GM18867 (cell line): ENCODE data around the gene NOP56.
"Not testable (repeated sequence)": the region's sequence is repeated elsewhere in the genome, so short reads cannot be mapped to it uniquely, and the experiment has no call there.

ENCODE experiments used
- ATAC-seq: cut with Tn5 transposase; IDR thresholded peaks from one replicate; pipeline ENCODE4 v1.9.1; 2021; ENCODE audit warnings: mild to moderate bottlenecking, moderate library complexity; ENCODE audit not compliant: unreplicated experiment

Gene NOP56

DNA sequence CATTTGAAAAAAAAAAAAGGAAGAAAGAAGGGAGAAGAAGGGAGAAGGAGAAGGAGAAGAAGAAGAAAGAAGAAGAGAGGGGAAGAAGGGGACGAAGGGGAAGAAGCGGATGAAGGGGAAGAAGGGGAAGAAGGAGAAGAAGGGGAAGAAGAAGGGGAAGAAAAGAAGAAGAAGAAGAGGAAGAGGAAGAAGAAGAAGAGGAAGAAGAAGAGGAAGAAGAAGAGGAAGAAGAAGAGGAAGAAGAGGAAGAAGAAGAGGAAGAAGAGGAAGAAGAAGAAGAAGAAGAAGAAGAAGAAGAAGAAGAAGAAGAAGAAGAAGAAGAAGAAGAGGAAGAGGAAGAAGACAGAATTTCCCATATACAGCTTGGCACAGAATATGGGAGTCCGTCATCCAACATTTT, 29.6 kb downstream of the NOP56 start:
- not testable (repeated sequence) for ATAC-seq

DNA sequence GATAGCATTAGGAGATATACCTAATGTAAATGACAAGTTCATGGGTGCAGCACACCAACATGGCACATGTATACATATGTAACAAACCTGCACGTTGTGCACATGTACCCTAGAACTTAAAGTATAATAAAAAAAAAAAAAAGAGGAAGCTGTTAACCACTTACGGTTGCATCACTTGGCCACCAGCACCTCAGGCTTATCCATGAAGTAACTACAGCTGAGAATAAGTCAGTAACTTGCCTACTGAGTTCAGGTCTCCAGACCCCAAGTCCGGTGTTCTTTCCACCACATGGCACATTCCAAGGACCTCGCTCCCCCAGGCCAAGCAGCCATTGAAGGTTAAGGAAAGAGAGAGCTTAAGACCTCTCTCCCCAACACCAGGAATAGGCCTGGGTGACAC, 32.4 kb downstream of the NOP56 start:
- not testable (repeated sequence) for ATAC-seq

DNA sequence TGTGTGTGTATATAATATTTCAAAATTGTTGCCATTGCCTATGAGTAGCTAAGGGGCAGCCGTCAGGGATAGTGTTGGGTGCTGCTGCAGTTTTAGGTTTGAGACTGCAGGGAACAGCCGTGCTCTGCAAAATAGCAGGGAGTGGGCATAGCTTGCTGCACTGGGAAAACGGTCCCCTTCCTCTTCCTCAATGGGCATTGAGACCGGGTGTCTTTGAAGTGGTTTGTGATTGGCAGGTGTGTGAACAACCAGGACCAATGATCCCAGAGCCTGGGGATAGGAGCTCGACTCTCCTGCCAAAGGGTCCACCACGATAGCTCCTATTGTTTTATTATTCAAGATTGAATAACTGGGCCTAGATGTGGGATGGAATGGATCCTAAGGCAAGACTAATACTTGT, 35.1 kb downstream of the NOP56 start:
- no peak for ATAC-seq

DNA sequence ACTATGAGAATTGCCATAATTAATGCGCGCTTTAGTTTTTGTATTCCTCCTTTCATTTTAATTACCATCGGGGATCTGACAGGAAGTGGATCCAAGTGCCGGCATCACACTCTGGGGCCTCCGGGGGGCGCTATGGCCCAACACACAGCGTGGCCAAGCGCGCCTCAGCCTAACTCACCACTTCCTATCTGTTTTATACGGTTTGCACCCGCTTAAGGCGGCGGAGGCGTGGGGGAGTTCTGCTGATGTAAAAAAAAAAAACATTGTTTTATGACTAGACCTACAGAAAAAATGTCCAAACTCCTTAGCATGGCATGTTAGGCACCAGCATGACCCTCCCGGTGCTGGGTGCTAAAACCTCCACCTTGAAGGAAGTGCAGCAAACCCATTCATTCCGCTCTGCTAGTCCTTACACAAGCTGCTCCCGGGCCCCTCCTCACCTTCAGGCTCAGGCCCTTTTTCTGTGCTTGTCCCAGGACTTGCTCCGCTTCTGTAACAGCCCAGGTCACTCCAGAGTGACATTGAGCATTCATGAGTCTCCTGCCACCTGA, 35.7 kb downstream of the NOP56 start:
- no peak for ATAC-seq

DNA sequence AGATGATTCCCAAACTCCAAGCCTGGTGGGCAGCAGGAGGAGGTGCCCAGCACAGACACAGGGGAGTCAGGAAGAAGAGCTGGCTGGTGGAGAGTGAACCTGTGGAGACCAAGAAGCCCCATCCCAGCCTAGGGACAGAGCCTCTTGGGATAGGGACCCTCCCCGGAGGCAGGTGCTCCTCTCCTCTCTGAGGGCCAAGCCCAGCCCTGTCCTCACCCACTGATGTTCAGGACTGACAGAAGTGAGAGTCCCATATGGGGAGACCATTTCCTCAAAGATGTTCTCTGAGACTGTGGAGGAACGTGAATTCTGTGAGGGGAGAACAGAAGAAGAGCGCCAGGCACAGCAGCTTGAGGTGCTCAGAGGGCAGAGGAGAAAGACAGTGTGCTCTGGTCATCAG, 37.8 kb downstream of the NOP56 start:
- ATAC-seq = no peak

DNA sequence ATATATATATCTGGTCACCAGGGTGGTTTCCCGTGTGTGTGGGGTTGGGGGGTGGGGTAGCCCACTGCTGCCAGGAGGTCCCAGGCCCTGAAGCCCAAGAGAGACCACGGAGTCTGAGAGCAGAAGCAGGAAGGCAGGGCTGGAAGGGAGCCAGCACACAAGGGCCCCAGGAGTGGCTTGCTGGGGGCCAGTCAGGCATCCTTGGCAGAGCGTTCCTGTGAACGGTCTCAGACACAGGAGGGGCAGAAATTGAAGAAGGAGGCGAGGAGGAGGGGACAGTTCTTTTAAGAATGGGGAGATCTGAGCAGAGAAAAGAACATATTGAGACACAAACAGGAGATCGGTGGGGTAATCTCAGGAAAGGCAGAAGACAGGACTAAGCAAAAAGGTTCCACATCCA, 38.3 kb downstream of the NOP56 start:
- ATAC-seq = no peak

DNA sequence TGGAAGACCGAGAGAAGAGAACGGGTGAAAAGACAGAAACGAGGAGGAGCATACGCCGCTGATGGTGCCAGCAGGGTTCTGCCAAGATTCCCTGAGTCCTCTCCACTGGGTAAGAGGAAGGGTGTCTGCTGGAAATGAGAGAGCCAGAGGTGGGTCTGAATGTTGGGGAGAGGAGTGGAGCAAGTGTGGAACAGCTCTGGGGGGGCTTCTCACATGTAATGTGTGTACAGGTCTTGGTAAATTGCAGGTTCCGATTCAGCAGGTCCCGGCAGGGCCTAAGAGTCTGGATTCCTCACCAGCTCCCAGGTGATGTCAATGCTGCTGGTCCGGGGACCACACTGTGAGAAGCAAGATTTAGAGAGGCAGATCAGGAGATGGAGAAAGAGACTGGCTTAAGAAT, 38.7 kb downstream of the NOP56 start:
- ATAC-seq = no peak

DNA sequence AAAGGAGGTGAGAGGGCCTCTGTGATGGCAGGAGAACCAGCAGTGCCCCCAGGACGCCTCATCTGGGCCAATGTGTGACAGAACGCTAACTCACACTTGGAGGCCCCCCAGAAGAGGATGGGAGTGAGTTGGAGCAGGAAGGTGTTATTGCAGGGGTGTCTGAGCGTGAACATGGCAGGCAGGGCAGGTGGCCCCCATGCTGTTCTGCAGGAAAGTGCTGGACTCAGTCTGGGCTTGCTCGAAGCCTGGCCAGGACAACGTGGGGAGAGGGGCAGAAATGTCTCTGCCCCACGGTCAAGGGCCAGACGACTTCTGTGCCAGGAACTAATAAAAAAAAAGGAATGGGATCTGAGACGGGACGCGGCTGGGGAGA, 39.2 kb downstream of the NOP56 start:
- ATAC-seq = no peak

DNA sequence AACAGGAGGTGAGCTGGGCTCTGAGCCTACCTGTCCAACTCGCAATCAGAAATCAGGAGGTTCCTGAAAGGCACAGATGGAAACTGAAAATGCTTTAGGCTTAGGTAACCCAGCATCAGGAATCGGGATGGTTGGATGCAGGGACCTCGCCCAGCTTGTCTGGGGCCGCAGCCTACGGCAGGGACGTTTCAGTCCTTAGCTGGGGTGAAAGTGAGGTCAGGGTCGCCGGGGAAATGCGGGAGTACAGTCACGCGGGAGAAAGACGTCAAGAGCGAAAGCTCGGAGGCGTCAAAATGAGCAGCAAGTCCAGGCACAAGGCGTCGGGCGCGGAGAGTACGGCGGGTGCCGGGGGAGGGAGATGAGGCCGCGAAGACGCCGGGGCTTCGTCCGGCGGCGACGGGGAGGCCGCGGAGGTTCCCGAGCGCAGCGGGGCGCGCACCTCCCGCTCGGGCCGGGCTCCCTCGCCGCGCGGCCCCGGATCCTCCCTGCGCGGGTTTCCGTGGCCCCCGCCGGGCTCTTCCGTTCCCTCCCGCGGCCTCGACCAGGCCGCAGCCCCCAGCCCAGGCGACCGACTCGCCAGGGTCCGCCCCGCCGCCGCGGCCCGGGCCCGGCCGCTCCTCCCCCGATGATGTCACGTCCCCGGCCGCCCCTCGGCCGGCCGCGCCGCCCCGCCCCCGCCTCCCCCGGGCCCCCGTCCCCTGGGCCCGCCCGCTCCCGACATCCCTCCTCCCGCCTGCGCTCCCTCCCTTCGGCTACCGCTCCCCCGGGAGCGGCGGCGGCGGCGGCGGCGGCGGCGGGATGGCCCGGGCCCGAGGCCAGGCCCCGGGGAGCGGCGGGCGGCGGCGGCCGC, 39.8 kb downstream of the NOP56 start, which contains the start of gene EBF4:
TSS of gene EBF4 (plus strand) at position 745 of the 850 bp plus-strand sequence. CDS start 866 bp downstream, outside the sequence.
- ATAC-seq = no peak

DNA sequence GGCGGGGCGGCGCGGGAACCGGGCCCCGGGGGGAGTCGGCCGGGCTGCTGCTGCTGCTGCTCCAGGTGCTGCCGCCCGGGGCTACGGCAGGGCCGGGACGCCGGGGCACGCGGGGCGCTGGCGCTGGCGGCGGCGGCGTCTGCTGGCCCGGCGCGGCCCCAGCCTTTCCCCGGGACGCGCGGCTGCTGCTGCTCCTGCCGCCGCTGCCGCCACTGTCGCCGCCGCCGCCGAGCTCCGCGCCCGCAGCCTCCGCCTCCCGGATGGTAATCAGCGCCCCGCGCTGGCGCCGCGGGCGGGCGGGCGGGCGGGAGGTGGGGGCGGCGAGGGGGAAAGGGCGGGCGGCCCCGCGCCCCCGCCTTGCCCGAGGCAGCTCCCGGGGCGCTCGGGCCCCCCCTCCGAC, 40.5 kb downstream of the NOP56 start:
- ATAC-seq = no peak

DNA sequence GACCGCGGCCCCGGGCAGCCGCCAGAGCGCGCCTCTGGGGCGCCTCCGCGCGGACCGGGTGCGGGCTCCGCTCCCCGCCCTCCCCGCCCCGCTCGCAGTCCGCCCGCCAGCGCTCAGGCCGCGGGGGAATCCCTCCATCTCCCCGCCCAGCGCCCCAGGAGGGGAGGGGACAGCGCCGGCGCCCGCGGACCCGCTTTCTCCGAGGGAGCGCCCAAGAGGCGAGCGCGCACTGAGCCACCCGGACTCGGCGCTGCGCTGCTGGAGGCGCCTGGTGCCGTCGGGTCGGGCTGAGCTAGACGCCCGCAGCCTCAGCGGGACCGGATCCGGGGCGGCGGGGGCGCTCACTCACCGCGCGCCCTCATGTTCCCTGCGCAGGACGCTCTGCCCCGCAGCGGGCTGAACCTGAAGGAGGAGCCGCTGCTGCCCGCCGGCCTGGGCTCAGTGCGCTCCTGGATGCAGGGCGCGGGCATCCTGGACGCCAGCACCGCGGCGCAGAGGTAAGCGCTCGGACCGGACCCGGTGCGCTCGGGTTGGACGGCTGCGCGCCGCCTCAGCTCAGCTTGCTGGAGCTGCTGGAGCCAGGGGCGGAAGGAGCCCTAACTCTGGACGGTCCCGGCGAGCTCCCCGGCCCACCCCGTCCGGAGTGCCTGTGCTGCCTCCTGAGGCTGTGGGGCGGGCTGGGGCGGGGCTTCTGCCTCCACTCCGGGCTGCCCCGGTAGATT, 41.0 kb downstream of the NOP56 start:
- ATAC-seq = no peak

DNA sequence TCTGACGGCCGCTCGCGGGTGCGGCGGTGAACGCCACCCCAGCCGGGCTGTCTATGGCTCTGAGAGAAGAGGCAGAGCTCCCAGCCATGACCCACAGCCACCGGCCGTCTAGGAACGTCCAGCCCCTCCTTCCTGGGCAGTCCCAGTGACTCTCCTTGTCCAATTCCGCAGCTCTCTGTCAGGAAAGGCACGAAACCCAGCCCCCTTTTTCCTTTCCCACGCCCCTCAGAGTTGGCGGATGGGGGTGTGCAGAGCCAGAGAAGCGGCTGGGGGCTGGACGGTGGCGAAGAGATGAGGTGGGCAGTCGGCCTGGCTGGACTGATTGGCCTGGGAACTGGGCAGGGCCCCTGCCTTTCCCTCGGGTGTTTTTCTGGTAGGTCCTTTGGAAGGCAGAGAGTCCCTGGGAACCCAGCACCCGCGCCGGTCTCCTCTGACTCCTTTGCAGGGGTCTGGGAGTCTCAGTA, 41.6 kb downstream of the NOP56 start:
- no peak for ATAC-seq

DNA sequence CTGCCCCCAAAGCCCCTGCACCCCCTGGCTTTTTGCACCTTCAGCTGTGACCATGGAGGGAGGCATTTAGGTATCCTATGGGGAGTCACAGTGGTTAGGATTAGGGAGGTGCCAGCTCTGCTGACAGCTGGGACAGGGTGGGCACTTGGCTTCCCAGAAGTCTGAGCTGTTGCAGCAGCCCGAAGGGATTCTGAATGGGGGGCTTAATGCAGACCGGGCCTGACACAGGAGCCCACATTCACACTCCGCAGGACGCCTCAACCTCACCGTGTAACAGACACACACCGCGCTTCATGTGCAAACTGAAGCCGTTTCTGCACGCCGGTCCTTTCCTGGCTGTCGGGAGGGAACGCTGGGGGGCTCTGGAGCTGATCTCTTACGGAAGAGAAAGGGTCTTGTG, 42.1 kb downstream of the NOP56 start:
- ATAC-seq = no peak

DNA sequence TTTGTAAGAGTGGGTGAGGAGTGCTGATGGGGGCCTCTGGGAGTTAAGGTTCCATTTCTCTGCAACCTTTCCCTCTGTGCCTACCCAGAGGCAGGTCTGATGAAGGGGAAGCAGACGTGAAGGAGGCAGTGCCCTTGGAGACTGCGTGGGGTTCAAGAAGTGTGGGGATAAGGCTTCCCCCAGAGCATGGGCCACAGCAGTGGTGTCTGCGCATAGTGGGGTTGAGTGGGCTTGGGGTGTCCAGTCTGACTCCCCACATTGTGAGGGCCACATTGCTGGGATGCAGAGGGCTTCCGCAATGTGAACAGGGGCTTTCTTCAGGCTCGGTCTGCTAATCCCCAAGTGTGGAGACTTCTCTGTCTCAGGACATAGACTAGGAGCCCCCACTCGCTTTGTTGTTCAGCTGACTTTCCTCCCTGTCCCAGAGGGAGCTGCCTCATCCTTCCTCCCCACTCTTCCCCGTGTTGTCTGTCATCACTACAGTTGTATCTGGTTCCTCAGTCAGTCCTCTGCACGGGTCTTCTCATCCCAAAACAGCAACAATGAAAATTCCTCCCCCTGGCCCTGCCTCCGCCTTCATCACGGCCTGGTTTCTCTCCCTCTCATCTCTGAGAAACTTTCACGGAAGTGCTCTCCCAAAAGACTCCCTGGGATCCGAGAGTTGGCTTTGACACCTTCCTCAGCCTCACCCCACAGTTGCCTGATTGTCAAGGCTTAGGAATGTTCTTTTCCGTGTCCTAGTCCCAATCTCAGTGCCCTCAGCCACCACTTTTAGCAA, 43.0 kb downstream of the NOP56 start:
- ATAC-seq = no peak

DNA sequence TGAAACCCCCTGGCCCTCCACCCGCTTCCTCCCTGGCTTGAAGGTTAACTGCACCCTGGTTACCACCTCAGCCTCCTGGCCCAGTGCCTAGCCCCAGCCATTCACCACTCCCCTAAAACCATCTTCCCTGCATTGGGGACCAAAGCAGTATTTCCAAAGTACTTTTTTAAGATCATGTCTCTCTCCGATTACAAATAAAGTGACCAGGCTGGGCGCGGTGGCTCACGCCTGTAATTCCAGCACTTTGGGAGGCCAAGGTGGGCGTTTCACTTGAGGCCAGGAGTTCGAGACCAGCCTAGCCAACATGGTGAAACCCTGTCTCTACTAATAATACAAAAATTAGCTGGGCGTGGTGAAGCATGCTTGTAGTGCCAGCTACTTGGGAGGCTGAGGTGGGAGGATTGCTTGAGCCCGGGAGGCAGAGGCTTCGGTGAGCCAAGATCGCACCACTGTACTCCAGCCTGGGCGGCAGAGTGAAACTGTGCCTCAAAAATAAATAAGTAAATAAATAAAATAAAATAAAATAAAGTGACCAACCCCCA, 43.6 kb downstream of the NOP56 start:
- not testable (repeated sequence) for ATAC-seq

DNA sequence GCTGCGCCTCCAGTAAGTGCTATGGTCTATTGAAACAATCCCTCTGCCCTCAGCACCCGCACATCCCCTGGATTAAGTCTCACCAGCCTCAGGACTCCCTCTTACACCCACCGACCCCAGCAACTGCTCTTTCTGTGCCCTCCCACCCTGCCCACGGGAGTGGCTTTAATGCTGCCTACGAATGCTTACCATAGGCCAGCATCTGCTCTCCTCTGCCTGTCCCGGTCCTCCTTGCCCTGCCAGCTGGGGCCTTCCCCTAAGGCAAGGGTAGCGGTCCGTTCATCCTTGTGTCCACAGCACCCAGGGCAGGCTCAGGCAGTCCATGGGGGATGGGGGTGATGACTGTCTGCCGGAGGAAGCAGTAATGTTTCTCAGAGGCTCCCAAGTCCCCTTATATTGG, 44.2 kb downstream of the NOP56 start:
- no peak for ATAC-seq

DNA sequence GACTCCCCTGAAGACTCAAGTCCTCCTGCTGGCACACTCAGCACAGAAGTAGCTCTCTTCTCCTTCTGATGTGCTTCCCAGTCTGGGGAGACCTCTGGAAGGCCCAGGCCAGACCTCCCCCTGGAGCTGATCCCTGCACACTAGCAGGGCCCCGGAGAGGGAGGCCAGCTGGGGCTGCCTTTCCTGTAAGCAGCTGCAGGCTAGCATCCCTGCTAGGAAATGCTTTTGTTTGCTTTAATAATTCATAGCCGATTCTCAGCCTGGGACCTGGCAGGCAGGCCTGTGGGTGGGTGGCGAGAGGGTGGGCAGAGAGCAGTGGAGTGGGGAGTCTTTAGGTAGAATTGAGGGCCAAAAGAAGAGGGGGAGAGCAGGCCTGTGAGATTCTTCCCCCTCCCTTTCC, 45.3 kb downstream of the NOP56 start:
- ATAC-seq = no peak

DNA sequence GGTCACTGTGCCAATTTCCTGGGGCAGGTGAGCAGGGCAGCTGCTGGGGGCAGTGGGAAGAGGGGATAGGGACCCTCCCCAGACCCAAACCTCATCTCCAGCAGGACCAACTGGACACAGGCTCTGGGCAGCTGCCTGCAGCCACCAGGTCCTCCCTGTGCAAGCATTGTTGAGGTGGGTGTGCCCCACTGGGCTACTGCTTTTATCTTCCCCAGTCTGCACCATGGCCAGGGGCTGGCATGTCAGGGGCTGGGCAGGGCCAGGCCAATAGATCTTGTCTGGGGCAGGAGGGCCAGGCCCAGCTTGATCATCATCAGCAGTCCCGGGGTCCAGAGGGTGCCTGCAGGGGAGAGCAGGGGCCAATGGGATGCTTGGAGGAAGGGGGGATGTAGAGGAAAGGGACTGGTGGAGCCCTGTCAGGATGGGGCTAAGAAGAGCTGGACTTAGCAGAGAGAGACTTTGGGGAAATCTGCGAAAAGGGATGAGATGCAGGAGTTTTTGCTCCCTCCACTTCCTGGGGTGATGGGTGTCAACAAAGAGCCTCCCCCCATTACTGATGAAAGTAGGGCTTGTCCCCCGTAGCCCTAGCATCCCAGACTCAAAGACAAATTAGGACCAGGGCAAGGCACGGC, 45.9 kb downstream of the NOP56 start:
- ATAC-seq = no peak

DNA sequence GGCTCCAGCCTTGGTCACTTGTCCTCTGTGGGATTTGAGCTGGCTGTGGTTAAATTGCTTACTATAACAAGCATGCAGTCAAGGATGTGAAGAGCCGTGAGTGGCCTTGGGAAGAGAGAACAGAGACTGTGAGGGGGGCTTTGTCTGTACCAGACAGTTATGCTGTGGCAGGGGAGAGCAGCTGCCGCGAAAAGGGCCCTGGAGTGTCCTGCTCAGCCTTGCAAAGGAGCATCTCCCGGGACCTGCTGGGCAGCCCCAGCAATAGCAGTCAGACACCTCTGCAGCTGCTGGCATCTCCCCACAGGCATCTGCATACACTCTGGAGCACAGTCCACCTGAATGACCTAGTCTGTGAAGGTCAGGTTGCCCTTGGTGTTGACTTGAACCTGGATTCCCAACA, 46.5 kb downstream of the NOP56 start:
- ATAC-seq = no peak

DNA sequence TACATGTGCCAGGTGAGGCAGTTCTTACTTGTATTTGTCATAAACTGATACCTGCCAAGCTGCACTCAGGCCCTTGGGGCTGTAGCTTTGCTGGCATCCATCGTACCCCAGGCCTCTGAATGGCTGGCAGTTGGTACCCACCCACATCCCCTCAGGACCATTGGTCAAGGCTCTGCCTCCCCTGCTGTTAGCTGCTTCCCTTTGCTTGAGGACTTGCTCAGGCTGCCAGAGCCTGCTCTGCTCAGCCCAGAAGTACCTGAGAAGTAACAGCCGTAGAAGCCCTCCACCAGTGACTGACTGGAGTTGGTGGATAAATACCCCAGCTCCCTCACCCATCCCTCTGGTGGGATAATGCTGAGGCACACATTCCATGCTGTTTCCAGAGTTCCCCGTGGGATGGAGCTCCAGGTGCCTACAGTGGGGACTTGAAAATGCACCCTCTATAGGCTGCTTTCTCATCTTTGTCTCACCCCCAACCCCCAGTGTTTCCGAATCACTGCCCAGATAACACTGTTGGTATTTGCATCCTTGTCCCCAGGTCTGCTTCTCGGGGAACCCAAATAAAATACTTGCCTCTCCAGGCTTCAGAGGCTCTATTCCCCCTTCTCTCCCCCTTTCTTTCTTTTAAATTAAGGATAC, 47.5 kb downstream of the NOP56 start:
- ATAC-seq = no peak
